Suprapubic skin (tissue), 4 donors: ENCODE data around the gene GPAT2. TPM values are rescaled to one million over a fixed set of nuclear protein-coding genes. Genes with fewer than 3 reads are reported as not detected.
"Not testable (repeated sequence)": the region's sequence is repeated elsewhere in the genome, so short reads cannot be mapped to it uniquely, and the experiment has no call there.

Source experiments
- DNase-seq, 2 donors: peaks; one replicate each; pipeline ENCODE4 v3.0.0-alpha.2; 2019; ENCODE audit warnings: low spot score in 2 of 2
- H3K27ac ChIP-seq: fragments of 200-600 bp; sonication (generic); one replicate; pipeline ENCODE4 v1.5.1; 2019
- H3K27me3 ChIP-seq: fragments of 200-600 bp; sonication (generic); one replicate; pipeline ENCODE4 v1.5.1; 2019
- H3K36me3 ChIP-seq: fragments of 200-600 bp; sonication (generic); one replicate; pipeline ENCODE4 v1.5.1; 2019
- H3K4me1 ChIP-seq: fragments of 200-600 bp; sonication (generic); one replicate; pipeline ENCODE4 v1.5.1; 2019
- H3K4me3 ChIP-seq: fragments of 200-600 bp; sonication (generic); one replicate; pipeline ENCODE4 v1.5.1; 2019; ENCODE audit warnings: mild to moderate bottlenecking
- H3K9me3 ChIP-seq: fragments of 200-600 bp; sonication (generic); one replicate; pipeline ENCODE4 v1.5.1; 2019
- POLR2A ChIP-seq, 2 donors: fragments of 450-650 bp; IDR thresholded peaks; one replicate each; pipeline ENCODE4 v1.6.1; 2017; ENCODE audit warnings: antibody characterized with exemption in 2 of 2, mild to moderate bottlenecking in 2 of 2, moderate library complexity in 2 of 2
- POLR2AphosphoS5 ChIP-seq, 3 donors: sonication (generic); formaldehyde crosslinking; IDR thresholded peaks; one replicate each; pipeline ENCODE4 v1.6.1; 2017; ENCODE audit warnings: antibody characterized with exemption in 3 of 3
- WGBS: methylation state at CpG from one replicate; pipeline ENCODE4 v1.1.5; 2018; 5-methylcytosine and 5-hydroxymethylcytosine counted together
- total RNA-seq, 4 donors: library from RNA; depleted of rRNA; stranded (reverse); fragments of >200 nt; gene quantifications; one replicate each; pipeline ENCODE4 v1.1.0, GENCODE V29; 2016

GPAT2 gene
- total RNA-seq, 4 donors from 2014 or later, result 1.5 to 2.9 (median 2.0) TPM

- H3K4me1 ChIP-seq, H3K27ac ChIP-seq, H3K4me3 ChIP-seq, H3K27me3 ChIP-seq, H3K9me3 ChIP-seq, DNase-seq, H3K36me3 ChIP-seq: not testable (repeated sequence)
- 67% methylated on average over 3 of the region's 6 CpGs for WGBS
Observed at GRCh38 chr2:96055830-96056229, 21.1 kb upstream of the GPAT2 start.

- WGBS, result 85% methylated on average over 6 of the region's 7 CpGs
- H3K9me3 ChIP-seq, H3K27me3 ChIP-seq, H3K27ac ChIP-seq, H3K4me3 ChIP-seq, DNase-seq, H3K36me3 ChIP-seq, H3K4me1 ChIP-seq: not testable (repeated sequence)
Observed at GRCh38 chr2:96054537-96054936, 19.8 kb upstream of the GPAT2 start.

- H3K27ac ChIP-seq, H3K4me1 ChIP-seq, H3K9me3 ChIP-seq, DNase-seq, H3K4me3 ChIP-seq, H3K27me3 ChIP-seq, H3K36me3 ChIP-seq: not testable (repeated sequence)
- WGBS, result 97% methylated on average over 7 of the region's 7 CpGs
Observed at GRCh38 chr2:96053385-96053784, 18.7 kb upstream of the GPAT2 start.

GRCh38 chr2:96052632-96053031 is 17.9 kb upstream of the GPAT2 start:
- not testable (repeated sequence) for H3K4me3 ChIP-seq, H3K9me3 ChIP-seq, H3K27me3 ChIP-seq, DNase-seq, H3K36me3 ChIP-seq, H3K4me1 ChIP-seq, H3K27ac ChIP-seq
- WGBS, result 90% methylated on average over 3 of the region's 3 CpGs

- H3K27me3 ChIP-seq, H3K4me1 ChIP-seq, DNase-seq, H3K36me3 ChIP-seq, H3K4me3 ChIP-seq, H3K9me3 ChIP-seq, H3K27ac ChIP-seq: not testable (repeated sequence)
- no CpG with 5 or more reads among the region's 3 CpGs for WGBS
Observed at GRCh38 chr2:96049917-96050262, 15.2 kb upstream of the GPAT2 start.

- no CpG with 5 or more reads among the region's 18 CpGs for WGBS
- not testable (repeated sequence) for H3K9me3 ChIP-seq, H3K27ac ChIP-seq, H3K27me3 ChIP-seq, DNase-seq, H3K4me1 ChIP-seq, H3K36me3 ChIP-seq, H3K4me3 ChIP-seq
Observed at GRCh38 chr2:96049049-96049916, 14.6 kb upstream of the GPAT2 start.

- not testable (repeated sequence) for H3K4me3 ChIP-seq, H3K36me3 ChIP-seq, H3K4me1 ChIP-seq, H3K27me3 ChIP-seq, H3K27ac ChIP-seq, DNase-seq, H3K9me3 ChIP-seq
- no CpG with 5 or more reads among the region's 14 CpGs for WGBS
Observed at GRCh38 chr2:96035554-96035953, 838 bp upstream of the GPAT2 start.

GRCh38 chr2:96033997-96034396 is 719 bp downstream of the GPAT2 start:
- not testable (repeated sequence) for H3K36me3 ChIP-seq, H3K4me1 ChIP-seq, H3K27me3 ChIP-seq, H3K27ac ChIP-seq, H3K4me3 ChIP-seq, H3K9me3 ChIP-seq, DNase-seq
- 0% methylated on average over 1 of the region's 9 CpGs for WGBS

GRCh38 chr2:96027725-96028325 is 6.9 kb downstream of the GPAT2 start:
- no CpG with 5 or more reads among the region's 16 CpGs for WGBS

GRCh38 chr2:96025755-96026154 is 9.0 kb downstream of the GPAT2 start:
- 86% methylated on average over 4 of the region's 6 CpGs for WGBS
- H3K27me3 ChIP-seq, H3K4me1 ChIP-seq, H3K36me3 ChIP-seq, H3K9me3 ChIP-seq, DNase-seq, H3K27ac ChIP-seq, H3K4me3 ChIP-seq: not testable (repeated sequence)

More at GRCh38 chr2:96027725-96028325, 6.9 kb downstream of the GPAT2 start:
- not testable (repeated sequence) for H3K4me3 ChIP-seq, H3K27me3 ChIP-seq, H3K9me3 ChIP-seq, DNase-seq, H3K27ac ChIP-seq, H3K4me1 ChIP-seq, H3K36me3 ChIP-seq

- H3K27ac ChIP-seq, result no peak overlapping the region
- DNase-seq, result no peak
- TF ChIP-seq POLR2A (IDR thresholded peaks at IDR 0.05), result no peak
- no peak for TF ChIP-seq POLR2AphosphoS5 (IDR thresholded peaks at IDR 0.05)
- H3K9me3 ChIP-seq, result no peaks in the 10 kb centered on the region
- H3K36me3 ChIP-seq, result peaks cover 4% of the 10 kb centered on the region
- WGBS, result no CpG with 5 or more reads among the region's 4 CpGs
- H3K4me3 ChIP-seq, result no peak overlapping the region
- H3K4me1 ChIP-seq, result no peaks in the 10 kb centered on the region
- H3K27me3 ChIP-seq, result no peaks in the 10 kb centered on the region
Observed at GRCh38 chr2:96025194-96025492, 9.6 kb downstream of the GPAT2 start.
